ENCODE data around the gene GPR45.
"Not testable (repeated sequence)": the region's sequence is repeated elsewhere in the genome, so short reads cannot be mapped to it uniquely, and the experiment has no call there.

GPR45 gene, protein sequence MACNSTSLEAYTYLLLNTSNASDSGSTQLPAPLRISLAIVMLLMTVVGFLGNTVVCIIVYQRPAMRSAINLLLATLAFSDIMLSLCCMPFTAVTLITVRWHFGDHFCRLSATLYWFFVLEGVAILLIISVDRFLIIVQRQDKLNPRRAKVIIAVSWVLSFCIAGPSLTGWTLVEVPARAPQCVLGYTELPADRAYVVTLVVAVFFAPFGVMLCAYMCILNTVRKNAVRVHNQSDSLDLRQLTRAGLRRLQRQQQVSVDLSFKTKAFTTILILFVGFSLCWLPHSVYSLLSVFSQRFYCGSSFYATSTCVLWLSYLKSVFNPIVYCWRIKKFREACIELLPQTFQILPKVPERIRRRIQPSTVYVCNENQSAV

DNA sequence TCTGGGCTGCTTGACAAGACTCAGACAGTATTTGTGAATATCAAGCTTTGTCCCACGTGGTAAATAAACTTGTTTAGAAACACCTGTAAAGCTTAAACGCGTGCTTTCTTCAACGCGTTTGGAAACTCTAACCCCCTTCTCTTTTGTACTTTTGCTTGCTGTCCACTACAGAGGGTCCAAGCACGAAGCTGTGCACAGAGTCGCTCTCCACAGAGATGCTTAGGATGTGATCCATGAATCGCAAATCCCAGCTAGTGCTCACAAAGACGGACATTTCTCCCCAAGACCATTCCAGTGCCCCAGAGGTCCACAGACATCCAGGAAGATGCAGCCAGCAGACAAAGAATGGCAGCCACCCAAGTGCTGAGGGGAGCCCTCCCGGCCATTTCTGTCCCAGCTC lies at the start of gene GPR45:
GPR45 (plus strand) TSS at position 301 of the 400 bp plus-strand sequence. CDS start 116 bp downstream, outside the sequence.
- DNase-seq = no peak

DNA sequence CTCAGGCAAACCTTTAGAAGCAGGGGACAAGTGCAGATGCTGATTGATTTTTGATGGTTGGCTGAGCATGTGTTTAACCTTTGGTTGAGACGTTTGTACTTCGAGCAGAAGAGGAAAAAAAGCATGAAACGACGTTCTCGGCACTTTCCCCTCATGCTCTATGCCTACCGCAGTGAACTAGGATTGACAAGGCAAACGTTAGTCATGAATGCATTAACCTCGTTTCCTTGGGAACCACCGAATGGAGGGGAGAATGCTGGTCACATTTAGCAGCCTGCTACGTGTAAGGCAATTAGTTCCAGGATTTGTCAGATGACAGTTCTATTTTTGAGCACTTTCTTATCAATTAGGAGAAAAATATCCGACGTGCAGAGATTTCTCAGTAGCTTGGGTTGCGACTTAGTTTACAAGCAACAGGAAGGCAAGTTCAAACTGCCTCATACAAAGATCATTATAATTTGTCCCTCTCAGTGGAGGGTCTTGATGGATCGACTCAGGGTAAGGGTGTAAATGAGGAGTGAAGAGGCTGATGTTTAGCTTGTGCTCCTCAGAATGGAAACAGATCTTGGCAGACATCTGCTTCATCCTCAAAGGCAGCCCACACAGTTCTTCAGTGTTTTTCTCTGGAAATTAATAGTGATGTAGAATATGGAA lies 47.4 kb upstream of the GPR45 start:
- DNase-seq = no peak

DNA sequence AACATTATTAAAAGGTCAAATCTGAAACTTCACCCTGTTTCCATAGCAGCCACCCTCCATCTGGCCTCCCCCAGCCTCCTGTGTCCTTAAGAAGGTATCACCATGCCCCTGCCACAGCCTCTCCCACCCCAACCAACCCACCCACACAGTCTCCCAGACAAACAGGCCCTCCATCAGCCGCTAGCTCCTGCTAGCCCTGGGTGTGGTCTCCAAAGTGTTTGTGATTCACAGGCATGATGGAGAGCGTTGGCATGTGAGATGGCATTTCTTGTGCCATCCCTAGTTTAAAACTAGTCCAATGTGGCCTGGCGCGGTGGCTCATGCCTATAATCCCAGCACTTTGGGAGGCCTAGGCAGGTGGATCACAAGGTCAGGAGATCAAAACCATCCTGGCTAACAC lies 44.9 kb upstream of the GPR45 start:
- no peak for DNase-seq

DNA sequence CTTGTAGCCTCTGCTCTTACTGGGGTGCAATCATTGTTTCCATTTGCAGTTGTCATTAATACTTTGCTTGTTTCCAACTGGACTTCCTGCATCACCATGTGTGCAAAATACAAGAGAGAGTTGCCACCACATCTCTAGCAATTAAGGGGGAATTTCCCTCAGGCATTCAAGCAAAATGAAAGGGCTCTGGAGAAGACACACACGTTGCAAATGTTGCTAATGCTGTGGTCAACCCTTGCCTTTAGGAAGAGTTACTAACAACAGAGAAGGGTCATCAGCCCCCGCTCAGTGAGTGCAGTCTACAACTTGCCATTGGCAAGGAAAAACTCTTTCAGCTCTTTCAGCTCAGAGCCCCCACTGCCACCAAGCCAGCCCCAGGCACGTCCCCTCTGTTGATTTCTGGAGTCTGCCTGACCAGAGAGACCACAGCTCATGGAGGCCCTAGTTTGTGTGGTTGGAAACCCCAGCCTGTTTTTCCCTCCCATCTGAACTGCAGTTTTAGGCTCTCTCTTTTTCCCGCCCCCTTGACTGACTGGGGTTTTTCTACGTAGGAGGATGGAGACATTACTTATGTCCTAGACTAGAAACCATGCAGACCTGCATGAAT lies 25.9 kb upstream of the GPR45 start:
- DNase-seq = no peak

DNA sequence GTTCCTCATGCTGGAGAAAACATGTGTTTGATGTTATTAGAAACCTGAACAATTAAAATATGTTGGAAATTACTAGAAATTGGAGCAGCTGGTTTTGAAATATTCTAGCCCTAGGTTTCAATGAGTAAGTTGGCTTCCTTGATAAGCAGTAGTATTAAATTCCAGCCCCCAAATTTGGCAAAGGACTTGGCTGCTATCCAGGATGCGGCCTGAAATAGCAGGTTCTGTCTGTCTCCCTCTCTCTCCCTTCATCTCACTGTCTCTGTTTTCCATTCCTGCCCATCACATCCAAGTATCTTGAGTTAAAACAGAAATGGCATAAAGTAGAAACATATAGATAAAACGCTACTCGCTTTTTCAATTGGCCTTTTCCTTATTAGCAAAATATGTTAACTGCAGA lies 20.9 kb upstream of the GPR45 start:
- peak; percentile 8 for DNase-seq

DNA sequence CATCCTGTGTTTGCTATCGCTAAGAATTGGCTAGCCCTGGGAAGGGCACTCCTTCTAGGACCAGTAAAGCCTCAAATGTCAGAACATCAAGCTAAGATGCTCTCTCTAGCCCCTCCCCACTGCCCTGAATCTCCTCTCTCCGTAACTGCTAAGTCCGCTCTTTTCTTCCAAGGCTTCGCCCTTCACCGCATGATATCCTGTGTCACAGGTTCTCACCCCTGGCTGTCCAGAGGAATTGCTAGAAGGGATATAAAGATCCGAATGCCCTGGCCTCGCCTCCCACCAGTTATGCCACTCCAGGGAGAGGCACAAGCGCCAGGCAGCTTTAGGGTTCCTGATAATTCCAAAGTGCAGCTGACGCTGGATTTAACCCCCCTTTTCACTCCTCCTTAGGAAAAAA lies 17.1 kb upstream of the GPR45 start:
- no peak for DNase-seq

DNA sequence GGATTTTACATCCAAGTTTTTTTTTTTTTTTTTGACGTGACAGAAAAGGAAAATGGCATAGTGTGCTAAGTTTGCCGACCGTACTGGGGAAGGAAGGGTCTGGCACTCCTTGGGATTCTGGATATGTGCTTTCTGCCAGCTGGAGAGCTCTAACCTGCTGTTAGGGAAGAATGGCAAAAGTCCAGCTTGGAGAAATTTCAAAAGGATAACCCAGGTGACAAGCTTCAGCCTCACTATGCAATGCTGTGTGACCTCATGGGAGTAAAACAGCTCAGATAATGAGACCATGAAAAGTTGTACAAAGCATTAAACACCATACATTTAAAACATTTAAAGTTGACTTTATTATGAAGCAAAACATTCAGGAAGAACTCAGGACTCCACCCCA lies 10.3 kb upstream of the GPR45 start:
- DNase-seq = no peak

DNA sequence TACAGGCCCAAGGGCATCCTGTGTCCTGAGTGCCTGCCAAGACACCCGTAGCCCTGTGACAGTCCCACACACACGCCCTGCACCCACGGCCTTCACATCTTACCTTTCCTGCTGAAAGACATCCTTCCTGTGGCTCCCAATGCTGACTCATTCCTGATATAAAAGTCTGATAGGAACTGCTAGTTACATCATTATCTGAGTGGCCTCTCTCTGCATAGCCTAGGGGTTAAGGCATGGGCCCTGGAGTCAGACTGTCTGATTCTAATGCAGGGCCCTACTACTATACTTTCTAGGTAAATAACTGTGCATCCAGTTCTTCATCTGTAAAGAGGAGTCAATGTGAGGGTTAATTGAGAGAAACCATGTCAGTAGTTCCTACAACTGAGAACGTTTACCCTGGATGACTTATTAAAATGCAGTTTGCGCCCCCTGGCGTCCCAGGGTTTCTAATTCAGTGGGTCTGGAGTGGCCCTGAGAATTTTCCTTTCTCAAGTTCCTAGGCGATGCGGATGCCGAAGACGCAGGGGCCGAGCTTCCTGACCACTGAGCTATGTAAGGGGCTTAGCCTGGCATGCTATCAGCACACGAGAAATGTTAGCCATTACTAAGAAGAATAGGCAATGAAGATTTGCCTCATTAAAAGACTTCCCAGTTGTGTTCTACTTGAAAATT lies 6.0 kb upstream of the GPR45 start:
- DNase-seq = peak; percentile 49

DNA sequence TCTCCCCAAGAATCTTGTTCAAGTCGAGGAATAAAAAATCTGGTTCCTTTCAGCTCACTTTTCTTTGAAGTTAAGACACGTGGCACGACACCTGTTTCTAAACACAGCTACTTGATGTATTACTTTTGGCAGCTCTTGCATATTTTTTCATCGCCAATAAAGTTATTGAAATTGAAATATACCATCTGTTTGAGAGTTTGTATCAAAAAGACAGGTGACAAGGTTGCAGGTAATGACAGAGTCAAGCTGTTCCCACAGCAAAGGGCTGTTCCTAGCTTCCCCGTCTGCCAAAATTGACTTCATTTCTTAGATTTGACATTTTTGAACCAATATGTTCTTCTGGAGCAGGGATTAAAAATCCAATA lies 5.5 kb upstream of the GPR45 start:
- no peak for DNase-seq

DNA sequence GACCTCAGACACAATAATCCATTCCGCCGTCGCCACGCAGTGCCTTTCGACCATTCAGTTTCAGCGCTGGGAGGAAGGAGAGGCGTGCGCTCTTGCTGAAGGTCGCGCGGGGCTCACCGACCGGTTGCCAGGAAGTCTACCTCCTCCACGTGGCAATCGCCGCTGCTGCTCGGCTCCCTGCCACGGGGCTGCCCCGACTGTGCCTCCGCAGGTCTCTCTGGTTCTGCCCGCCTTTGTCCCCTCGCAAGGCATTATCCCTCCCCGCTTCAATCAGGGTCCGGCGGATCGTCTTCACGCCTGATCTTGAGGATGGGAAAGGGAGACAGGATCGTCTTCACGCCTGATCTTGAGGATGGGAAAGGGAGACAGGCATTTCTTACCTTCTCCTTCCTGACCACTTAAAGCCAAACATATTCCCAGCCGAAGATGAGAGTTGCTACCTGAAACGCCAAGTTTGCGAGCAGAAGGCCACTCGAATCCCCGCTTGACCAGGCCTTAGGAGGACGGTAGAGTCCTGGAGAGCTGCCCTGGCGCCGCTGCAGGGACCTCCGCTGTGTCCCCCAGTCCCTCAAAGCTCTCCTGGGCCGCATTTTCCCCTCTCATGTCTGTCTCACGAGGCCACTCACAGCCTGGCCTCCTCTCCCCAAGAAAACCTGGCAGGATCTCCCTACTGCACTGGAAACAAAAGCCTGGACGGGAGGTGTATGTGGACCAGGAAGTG lies 4.3 kb upstream of the GPR45 start:
- DNase-seq = no peak

DNA sequence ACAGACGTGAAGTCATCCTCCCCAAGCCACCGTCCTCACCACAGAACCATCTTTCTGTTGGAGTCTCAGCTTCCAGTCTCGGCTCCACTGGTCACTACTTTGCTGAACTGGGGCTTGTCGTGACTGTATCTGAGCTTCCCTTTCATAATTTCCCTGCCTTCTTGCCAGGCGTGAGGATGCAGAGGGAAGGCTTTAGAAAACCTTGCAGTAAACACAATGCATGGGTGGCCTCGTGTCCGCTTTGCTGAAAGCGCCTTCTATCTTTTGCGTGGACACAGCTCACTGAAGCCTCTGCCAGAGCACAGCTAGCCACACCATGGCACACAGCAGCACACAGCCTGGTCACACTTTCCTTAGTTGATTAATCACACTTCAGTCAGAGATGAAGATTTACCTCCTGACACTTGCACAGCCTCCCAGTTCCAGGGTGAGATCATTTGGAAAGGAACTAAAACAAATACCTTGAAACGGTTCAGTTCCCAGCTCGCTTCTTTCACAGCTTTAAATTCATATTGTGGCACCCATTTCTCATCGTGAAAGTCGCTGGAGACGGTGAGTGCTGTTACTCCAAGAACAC lies 2.8 kb upstream of the GPR45 start:
- no peak for DNase-seq

DNA sequence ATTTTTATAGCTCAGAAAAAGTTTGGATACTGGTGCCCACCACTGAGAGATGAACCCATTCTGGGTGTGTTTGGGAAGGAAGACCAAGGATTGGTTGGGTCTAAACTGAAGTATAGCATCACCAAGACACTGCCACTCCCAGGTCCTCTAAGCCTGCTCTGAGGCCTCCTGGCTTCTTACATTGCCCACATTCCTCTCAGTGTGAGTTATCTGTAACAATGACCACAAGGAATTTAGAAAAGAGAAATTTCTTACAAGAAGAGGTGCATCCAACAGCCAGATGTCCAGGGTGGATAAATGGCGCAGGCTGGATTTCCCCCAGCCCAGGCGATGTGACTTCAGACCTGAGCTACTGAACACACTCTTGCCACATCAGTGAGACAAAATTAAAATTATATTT lies 1.6 kb upstream of the GPR45 start:
- DNase-seq = no peak

DNA sequence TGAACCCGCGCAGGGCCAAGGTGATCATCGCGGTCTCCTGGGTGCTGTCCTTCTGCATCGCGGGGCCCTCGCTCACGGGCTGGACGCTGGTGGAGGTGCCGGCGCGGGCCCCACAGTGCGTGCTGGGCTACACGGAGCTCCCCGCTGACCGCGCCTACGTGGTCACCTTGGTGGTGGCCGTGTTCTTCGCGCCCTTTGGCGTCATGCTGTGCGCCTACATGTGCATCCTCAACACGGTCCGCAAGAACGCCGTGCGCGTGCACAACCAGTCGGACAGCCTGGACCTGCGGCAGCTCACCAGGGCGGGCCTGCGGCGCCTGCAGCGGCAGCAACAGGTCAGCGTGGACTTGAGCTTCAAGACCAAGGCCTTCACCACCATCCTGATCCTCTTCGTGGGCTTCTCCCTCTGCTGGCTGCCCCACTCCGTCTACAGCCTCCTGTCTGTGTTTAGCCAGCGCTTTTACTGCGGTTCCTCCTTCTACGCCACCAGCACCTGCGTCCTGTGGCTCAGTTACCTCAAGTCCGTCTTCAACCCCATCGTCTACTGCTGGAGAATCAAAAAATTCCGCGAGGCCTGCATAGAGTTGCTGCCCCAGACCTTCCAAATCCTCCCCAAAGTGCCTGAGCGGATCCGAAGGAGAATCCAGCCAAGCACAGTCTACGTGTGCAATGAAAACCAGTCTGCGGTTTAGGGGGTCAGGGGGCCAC lies 897 bp downstream of the GPR45 start:
- no peak for DNase-seq

DNA sequence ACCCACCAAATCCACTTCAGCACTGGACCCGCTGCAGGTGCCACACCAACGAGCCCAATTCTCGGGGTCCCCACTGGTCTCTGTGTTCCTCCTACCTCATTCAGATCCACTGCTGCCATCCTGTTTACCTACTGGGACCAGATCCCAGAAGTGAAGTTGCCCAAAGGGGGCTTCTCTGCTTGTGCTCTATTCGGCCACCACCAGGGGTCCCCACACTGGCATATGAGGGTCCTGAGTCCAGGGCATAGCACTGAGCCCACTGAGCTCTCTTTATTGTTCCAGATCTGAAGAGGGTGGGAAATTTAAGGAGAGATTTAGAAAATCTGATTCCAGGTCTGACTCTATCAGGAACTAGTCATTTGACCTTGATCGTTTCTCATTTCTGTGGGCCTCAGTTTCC lies 2.4 kb downstream of the GPR45 start:
- DNase-seq = no peak

DNA sequence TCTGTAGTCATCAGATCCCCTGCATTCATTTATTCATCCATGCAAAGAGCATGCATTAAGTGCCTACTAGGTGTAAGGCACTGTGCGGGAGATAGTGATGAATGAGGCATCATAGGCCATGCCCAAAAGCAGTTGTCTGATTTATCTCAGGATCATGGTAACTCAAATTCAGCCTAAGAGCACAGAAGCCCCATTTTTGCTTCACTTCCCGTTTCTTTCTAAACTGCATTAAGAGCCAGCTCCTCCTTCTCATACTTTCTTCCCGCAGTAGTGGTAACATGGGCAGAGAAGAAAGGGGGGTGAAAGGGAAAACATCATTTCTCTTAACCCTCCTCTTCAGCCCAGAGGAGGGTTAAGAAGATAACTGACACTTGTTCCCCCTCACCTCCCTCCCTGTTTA lies 2.9 kb downstream of the GPR45 start:
- no peak for DNase-seq

DNA sequence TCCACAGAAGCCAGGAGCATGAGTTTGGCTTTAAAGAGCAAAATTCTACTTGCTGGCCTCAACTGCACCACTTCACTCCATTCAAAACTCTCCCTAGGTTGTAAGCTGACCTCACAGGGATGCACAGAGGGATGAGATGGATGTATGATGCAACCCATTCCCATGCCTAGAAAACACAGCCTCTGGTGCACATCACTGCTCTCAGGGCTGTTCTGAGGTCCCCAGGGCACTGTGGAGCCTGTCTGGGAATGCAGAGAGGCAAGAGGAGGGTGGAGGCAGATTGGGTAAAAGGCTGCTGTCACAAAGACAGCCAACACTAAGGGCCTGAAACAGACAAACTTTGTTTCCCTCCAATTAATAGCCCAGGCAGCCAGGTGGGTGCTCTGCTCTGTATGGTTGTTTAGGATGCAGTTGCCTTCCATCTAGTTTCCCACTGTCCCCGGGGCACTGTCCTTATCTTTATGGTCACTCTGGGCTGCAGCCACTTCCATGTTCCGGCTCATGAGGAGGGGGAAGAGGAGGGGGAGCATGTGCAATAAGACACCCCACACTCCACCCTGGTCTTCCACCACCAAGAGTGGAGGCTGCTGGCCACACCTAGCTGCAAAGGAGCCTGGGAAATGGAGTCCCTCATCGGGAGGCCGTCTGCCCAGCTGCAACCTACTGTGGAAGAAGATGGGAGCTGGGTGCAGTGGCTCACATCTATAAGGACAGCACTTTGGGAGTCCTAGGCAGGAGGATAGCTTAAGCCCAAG lies 7.0 kb downstream of the GPR45 start:
- no peak for DNase-seq

DNA sequence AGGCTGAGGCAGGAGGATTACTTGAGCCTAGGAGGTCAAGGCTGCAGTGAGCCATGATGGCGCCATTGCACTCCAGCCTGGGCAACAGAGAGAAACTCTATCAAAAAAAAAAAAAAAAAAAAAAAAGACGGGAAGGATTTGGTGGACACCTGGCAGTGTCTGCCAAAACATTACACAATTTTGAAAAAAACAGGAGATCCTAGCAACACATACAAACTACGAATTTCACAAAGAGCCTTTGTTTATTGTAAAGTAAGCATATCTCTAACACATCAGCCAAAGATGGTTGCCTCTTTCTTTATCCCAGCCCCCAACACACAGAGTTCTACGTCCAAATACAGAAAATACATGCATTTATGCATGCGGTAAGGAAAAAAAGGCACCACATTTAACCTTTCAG lies 7.6 kb downstream of the GPR45 start:
- DNase-seq = no peak

DNA sequence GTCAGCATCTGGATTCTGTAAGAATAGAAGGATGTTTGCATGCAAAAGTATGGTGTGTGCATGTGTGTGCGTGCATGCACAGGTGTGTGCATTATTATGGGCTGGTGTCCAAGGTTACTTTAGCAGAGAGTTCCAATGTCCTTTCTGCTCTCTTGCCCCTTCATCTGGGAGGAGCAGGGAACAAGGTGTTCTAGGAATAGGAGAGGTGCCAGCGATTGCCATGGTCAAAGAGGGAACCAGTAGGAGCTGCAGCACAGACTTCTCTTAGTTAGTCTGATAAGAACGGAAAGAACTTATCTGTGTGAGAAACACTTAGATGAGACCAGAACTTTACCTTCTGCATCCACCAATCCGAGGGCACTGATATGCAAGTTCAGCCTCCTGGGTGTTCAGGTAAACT lies 8.3 kb downstream of the GPR45 start:
- no peak for DNase-seq

DNA sequence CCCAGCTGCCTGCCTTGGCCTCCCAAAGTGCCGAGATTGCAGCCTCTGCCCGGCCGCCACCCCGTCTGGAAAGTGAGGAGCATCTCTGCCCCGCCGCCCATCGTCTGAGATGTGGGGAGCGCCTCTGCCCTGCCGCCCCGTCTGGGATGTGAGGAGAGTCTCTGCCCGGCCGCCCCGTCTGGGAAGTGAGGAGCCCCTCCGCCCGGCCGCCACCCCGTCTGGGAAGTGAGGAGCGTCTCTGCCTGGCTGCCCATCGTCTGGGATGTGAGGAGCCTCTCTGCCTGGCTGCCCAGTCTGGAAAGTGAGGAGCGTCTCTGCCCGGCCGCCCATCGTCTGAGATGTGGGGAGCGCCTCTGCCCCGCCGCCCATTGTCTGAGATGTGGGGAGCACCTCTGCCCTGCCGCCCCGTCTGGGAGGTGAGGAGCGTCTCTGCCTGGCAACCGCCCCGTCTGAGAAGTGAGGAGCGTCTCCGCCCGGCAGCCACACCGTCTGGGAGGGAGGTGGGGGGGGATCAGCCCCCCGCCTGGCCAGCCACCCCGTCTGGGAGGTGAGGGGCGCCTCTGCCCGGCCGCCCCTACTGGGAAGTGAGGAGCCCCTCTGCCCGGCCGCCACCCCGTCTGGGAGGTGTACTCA lies 9.6 kb downstream of the GPR45 start:
- not testable (repeated sequence) for DNase-seq

DNA sequence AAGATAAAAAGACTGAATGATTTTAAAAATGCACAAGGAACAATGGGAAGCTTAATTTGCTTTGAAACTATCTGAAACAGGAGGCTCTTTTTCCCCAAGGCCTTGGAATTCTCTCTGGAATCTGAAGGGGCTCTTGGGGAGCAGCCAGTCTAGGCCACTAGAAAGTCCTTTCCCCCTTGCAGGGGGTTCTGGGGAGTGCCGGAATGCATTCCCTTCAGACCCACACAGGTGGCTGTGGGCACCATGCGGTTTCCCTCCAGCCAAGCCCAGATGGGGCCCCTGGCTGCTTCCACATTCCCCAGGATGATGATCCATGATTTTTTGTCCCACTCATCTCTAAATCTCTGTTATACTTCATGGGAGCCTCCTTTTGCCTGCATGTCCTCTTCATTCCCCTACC lies 10.7 kb downstream of the GPR45 start:
- no peak for DNase-seq
